Esophagus muscularis mucosa (tissue), 4 donors: ENCODE data around the gene IFI27L1.

ENCODE experiments used
- CTCF ChIP-seq, 3 experiments: fragments of 200-600 bp in 2 of 3; fragments of 450-650 bp in 1 of 3; sonication (generic) in 2 of 3; IDR thresholded peaks; one replicate each; pipeline ENCODE4 v1.5.1; 2017 to 2019; ENCODE audit warnings: antibody characterized with exemption in 3 of 3, mild to moderate bottlenecking in 2 of 3, moderate library complexity in 1 of 3
- EP300 ChIP-seq: sonication (generic); formaldehyde crosslinking; IDR thresholded peaks from one replicate; pipeline ENCODE4 v1.6.1; 2017; ENCODE audit warnings: antibody characterized with exemption
- POLR2A ChIP-seq: fragments of 450-650 bp; IDR thresholded peaks from one replicate; pipeline ENCODE4 v1.6.1; 2017; ENCODE audit warnings: antibody characterized with exemption, moderate library complexity, mild to moderate bottlenecking, low read depth
- POLR2AphosphoS5 ChIP-seq, 2 donors: sonication (generic); formaldehyde crosslinking; IDR thresholded peaks; one replicate each; pipeline ENCODE4 v1.6.1; 2017; ENCODE audit warnings: antibody characterized with exemption in 2 of 2

GRCh38 chr14:94051779-94052178 lies 29.3 kb upstream of the IFI27L1 start:
- no peak for TF ChIP-seq CTCF (IDR thresholded peaks at IDR 0.05)
- TF ChIP-seq EP300: no peak
- TF ChIP-seq POLR2AphosphoS5 (IDR thresholded peaks at IDR 0.05): no peak
- TF ChIP-seq POLR2A: no peak
